Smooth muscle cell (in vitro differentiated cells): Measurements from ENCODE around the gene SH3RF3. TPM values are rescaled to one million over a fixed set of nuclear protein-coding genes. Genes with fewer than 3 reads are reported as not detected.

Experiments
- DNase-seq: peaks from one replicate; lab custom pipeline; 2025; ENCODE audit not compliant: unreplicated experiment; lab: John Stamatoyannopoulos, UW
- H2AFZ ChIP-seq: fragments of 200-600 bp; sonication (generic); 2 replicates; pipeline ENCODE4 v1.6.0; 2016; ENCODE audit warnings: antibody characterized with exemption, low read depth, mild to moderate bottlenecking
- H3F3A ChIP-seq: fragments of 200-600 bp; sonication (generic); 2 replicates; pipeline ENCODE4 v1.6.0; 2017; ENCODE audit warnings: antibody characterized with exemption, low read depth
- H3K27ac ChIP-seq: fragments of 200-600 bp; sonication (generic); 2 replicates; pipeline ENCODE4 v1.5.1; 2016; ENCODE audit warnings: low read depth, mild to moderate bottlenecking
- H3K27me3 ChIP-seq: fragments of 200-600 bp; sonication (generic); 2 replicates; pipeline ENCODE4 v1.6.1; 2016; ENCODE audit warnings: low read depth, mild to moderate bottlenecking
- H3K36me3 ChIP-seq: fragments of 200-600 bp; sonication (generic); 2 replicates; pipeline ENCODE4 v1.5.1; 2016; ENCODE audit warnings: low read depth
- H3K4me1 ChIP-seq: fragments of 200-600 bp; sonication (generic); 2 replicates; pipeline ENCODE4 v1.5.1; 2016; ENCODE audit warnings: low read depth
- H3K4me2 ChIP-seq: fragments of 200-600 bp; sonication (generic); 2 replicates; pipeline ENCODE4 v1.6.0; 2016; ENCODE audit warnings: mild to moderate bottlenecking
- H3K4me3 ChIP-seq: fragments of 200-600 bp; sonication (generic); 2 replicates; pipeline ENCODE4 v1.5.1; 2016; ENCODE audit warnings: mild to moderate bottlenecking
- H3K79me2 ChIP-seq: fragments of 200-600 bp; sonication (generic); 2 replicates; pipeline ENCODE4 v1.6.0; 2016; ENCODE audit warnings: low read depth, mild to moderate bottlenecking
- H3K9ac ChIP-seq: fragments of 200-600 bp; sonication (generic); 2 replicates; pipeline ENCODE4 v1.6.0; 2016; ENCODE audit warnings: low read depth
- H3K9me3 ChIP-seq: fragments of 200-600 bp; sonication (generic); replicated peaks from 2 replicates; pipeline ENCODE4 v1.5.1; 2016; ENCODE audit warnings: low read depth
- H4K20me1 ChIP-seq: fragments of 200-600 bp; sonication (generic); 2 replicates; pipeline ENCODE4 v1.6.0; 2016; ENCODE audit warnings: low read depth
- WGBS: methylation state at CpG from one replicate; pipeline ENCODE4 v1.1.7; 2016; ENCODE audit warnings: low lambda C conversion rate; 5-methylcytosine and 5-hydroxymethylcytosine counted together
- polyA plus RNA-seq: library from polyadenylated mRNA; unstranded; fragments of >200 nt; fragmentation: Nextera tagmentation; extraction: Ambion mirVana; gene quantifications from 2 replicates; pipeline ENCODE4 v1.2.1, GENCODE V29; 2016
- total RNA-seq: library from RNA; depleted of rRNA; stranded (reverse); fragments of >200 nt; gene quantifications from 2 replicates; pipeline ENCODE4 v1.2.3, GENCODE V29; 2014
- TF ChIP-seq, protein P1 (sequence below): fragments of 200-600 bp; sonication (generic); IDR thresholded peaks from 2 replicates; pipeline ENCODE4 v1.5.1; 2017; ENCODE audit warnings: borderline replicate concordance, mild to moderate bottlenecking, antibody characterized with exemption; ENCODE audit not compliant: insufficient read depth, poor library complexity, severe bottlenecking

The SH3RF3 gene
- total and polyA plus RNA-seq, 2 experiments from 2014 or later: 6.6 to 11.8 TPM

DNA sequence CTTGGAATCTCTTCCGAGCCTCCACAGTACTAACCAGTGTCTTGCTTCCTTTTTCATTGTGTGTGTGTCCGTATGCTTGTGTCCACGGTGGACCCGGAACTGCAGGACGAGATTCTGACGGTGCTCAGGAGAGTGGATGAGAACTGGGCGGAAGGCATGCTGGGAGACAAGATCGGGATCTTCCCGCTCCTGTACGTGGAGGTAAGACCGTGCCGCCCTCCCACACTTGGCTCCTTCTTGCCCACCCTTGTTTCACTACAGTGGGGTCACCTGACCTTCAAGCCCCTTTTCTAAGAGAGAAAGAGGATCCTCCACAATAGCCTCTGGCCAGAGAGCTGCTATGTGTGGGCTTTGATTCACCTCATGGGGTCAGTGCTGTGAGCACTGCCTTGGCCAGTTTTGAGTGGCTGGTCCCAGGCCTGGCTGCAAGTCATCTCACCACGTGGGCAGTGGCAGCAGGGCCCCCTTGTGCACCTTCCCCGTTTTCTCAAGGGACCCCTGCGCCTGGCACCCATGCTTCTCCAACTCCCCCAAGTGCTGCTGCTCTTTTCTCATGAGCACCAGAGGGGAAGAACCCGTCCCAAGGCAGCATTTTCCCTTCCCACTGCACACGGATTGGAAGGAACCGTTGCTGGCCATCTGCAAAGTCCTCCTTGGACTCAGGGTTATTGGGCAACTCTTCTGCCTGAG lies 242.6 kb downstream of the SH3RF3 start:
- H3F3A ChIP-seq: no peaks in the 10 kb centered on the region
- H3K4me1 ChIP-seq: no peaks in the 10 kb centered on the region
- H3K9me3 ChIP-seq: no peaks in the 10 kb centered on the region
- WGBS: 95% methylated on average over 18 of the region's 18 CpGs
- no peak overlapping the region for H3K4me3 ChIP-seq
- no peaks in the 10 kb centered on the region for H3K36me3 ChIP-seq
- no peaks in the 10 kb centered on the region for H3K27me3 ChIP-seq
- no peak overlapping the region for H3K9ac ChIP-seq
- no peak for DNase-seq
- peaks cover under 1% of the 10 kb centered on the region for H4K20me1 ChIP-seq
- H3K4me2 ChIP-seq: no peak overlapping the region
- H2AFZ ChIP-seq: no peak overlapping the region
- H3K27ac ChIP-seq: no peak overlapping the region
- TF ChIP-seq, protein P1, sequence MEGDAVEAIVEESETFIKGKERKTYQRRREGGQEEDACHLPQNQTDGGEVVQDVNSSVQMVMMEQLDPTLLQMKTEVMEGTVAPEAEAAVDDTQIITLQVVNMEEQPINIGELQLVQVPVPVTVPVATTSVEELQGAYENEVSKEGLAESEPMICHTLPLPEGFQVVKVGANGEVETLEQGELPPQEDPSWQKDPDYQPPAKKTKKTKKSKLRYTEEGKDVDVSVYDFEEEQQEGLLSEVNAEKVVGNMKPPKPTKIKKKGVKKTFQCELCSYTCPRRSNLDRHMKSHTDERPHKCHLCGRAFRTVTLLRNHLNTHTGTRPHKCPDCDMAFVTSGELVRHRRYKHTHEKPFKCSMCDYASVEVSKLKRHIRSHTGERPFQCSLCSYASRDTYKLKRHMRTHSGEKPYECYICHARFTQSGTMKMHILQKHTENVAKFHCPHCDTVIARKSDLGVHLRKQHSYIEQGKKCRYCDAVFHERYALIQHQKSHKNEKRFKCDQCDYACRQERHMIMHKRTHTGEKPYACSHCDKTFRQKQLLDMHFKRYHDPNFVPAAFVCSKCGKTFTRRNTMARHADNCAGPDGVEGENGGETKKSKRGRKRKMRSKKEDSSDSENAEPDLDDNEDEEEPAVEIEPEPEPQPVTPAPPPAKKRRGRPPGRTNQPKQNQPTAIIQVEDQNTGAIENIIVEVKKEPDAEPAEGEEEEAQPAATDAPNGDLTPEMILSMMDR: no peak
- peaks cover under 1% of the 10 kb centered on the region for H3K79me2 ChIP-seq

DNA sequence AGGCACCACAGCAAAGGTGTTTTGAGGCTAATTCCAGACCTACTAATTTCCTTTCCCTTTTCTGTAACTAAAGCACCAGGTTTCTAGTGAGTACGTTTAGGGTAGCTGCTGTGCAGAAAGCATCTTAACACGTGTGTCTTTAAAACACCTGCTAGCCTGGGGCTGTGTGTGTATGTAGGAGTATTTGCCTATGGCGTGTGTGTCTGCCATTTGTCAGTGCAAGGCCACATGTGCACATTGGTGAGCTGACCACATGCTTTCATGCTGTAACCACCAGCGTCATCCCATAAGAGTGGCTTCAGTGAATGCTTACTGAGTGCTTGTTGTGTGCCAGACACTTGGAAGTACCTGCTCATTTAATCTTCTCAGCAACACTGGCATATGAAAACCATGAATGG lies 243.2 kb downstream of the SH3RF3 start:
- DNase-seq: no peak
- Histone ChIP-seq H3K27ac (no peak overlapping the region), H3K79me2 (no peaks in the 10 kb centered on the region), H3F3A (no peaks in the 10 kb centered on the region), H3K4me2 (no peak overlapping the region), H3K9ac (no peak overlapping the region), H2AFZ (no peak overlapping the region), H3K4me1 (no peaks in the 10 kb centered on the region), H4K20me1 (peaks cover 6% of the 10 kb centered on the region), H3K9me3 (no peaks in the 10 kb centered on the region), H3K27me3 (no peaks in the 10 kb centered on the region), H3K36me3 (no peaks in the 10 kb centered on the region), H3K4me3 (no peak overlapping the region)
- TF ChIP-seq, protein P1: no peak
- WGBS: 93% methylated on average over 4 of the region's 4 CpGs

DNA sequence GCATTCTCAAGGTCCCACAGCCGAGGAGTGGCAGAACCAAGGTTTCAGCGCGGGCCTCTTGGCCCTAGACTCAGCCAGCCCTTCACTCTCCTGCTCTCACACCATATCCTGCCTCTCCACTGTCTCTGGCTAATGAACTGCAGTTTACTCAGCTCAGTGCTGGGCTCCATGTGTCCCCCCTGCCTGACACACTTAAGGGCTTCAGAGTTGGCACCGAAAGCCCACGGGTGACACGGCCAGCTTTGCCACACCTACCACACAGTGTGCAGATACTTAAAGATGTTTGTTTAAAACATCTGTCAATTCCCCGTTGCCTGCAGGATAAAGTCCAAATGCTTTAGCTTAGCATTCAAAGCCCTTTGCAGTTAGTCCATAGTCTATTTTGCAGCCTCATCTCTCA lies 243.6 kb downstream of the SH3RF3 start:
- Histone ChIP-seq H3K4me3 (no peak overlapping the region), H3K27me3 (no peaks in the 10 kb centered on the region), H3K36me3 (no peaks in the 10 kb centered on the region), H3K79me2 (no peaks in the 10 kb centered on the region), H3K9me3 (no peaks in the 10 kb centered on the region), H4K20me1 (peaks cover 11% of the 10 kb centered on the region), H3K27ac (no peak overlapping the region), H3K9ac (no peak overlapping the region), H2AFZ (no peak overlapping the region), H3K4me1 (no peaks in the 10 kb centered on the region), H3K4me2 (no peak overlapping the region), H3F3A (no peaks in the 10 kb centered on the region)
- TF ChIP-seq, protein P1: no peak
- 93% methylated on average over 7 of the region's 7 CpGs for WGBS
- no peak for DNase-seq
